ENCODE measurements around the gene EPS8L3. TPM values are rescaled to one million over a fixed set of nuclear protein-coding genes. Genes with fewer than 3 reads are reported as not detected.

Gene EPS8L3
- total RNA-seq, 1 experiment from 2014 or later: 46.6 TPM

GRCh38 chr1:109754738-109755137, 9.0 kb downstream of the EPS8L3 start:
- no peaks in the 10 kb centered on the region for H3K9me3 Mint-ChIP-seq (ENCODE audit: low read depth, unreplicated experiment)
- intact Hi-C loops (cut with micrococcal nuclease; ENCODE audit: unreplicated experiment): no loop called here
- TF ChIP-seq CTCF (IDR thresholded peaks at IDR 0.05; ENCODE audit: unreplicated experiment): no peak
- H3K27me3 Mint-ChIP-seq (ENCODE audit: unreplicated experiment): no peaks in the 10 kb centered on the region
- H3K4me3 Mint-ChIP-seq (ENCODE audit: low read depth, unreplicated experiment): no peak overlapping the region
- H3K4me1 Mint-ChIP-seq (ENCODE audit: low read depth, unreplicated experiment): no peaks in the 10 kb centered on the region
- no TSS peak for BruUV-seq (replicated peaks)
- no peak overlapping the region for H3K27ac Mint-ChIP-seq (ENCODE audit: unreplicated experiment)
- peaks cover 12% of the 10 kb centered on the region for H3K36me3 Mint-ChIP-seq (ENCODE audit: insufficient read depth, unreplicated experiment)
- DNase-seq: no peak
- CTCF ChIA-PET: no interaction called here

DNA sequence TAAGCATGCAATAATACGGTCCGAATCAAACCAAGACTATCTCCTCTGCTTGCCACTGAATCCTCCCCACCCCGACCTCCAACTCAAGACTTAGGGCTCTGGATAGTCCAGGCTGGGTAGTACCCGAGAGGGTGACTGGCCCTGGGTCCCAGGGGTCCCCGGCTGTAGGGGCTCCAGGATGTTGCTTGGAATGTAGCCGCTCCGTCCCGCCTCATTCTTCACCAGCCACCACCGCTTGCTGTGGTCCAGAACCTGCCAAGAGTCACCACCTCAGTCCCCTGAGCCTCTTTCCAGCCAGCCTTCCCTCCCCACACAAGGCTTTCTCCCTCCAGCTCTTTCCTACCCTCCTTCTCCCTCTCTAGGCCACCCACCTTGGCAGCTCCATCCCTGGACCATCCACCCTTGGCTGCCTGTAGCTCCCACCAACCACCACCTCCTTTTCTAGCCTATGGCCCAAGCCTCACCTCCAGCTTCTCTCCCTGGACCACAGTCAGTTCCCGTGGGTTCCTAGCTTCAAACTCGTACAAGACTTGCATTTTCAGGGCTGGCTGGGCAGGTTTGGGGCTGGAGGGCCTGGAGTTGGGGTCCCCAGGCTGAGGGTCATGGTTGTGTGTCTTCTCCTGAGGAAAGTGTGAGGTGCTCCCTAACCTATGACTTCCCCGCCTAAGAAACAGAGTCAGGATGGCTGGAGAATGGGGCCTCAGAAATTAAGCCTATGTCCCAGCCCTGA, 12.0 kb downstream of the EPS8L3 start:
- no TSS peak for BruUV-seq (replicated peaks)
- Mint-ChIP-seq H3K27ac (ENCODE audit: unreplicated experiment) (no peak overlapping the region), H3K27me3 (ENCODE audit: unreplicated experiment) (no peaks in the 10 kb centered on the region), H3K4me1 (ENCODE audit: low read depth, unreplicated experiment) (no peaks in the 10 kb centered on the region), H3K4me3 (ENCODE audit: low read depth, unreplicated experiment) (no peak overlapping the region), H3K9me3 (ENCODE audit: low read depth, unreplicated experiment) (peaks cover 4% of the 10 kb centered on the region), H3K36me3 (ENCODE audit: insufficient read depth, unreplicated experiment) (peaks cover 7% of the 10 kb centered on the region)
- intact Hi-C loops (cut with micrococcal nuclease; ENCODE audit: unreplicated experiment): no loop called here
- CTCF ChIA-PET: no interaction called here
- DNase-seq: no peak
- no peak for TF ChIP-seq CTCF (IDR thresholded peaks at IDR 0.05; ENCODE audit: unreplicated experiment)

DNA sequence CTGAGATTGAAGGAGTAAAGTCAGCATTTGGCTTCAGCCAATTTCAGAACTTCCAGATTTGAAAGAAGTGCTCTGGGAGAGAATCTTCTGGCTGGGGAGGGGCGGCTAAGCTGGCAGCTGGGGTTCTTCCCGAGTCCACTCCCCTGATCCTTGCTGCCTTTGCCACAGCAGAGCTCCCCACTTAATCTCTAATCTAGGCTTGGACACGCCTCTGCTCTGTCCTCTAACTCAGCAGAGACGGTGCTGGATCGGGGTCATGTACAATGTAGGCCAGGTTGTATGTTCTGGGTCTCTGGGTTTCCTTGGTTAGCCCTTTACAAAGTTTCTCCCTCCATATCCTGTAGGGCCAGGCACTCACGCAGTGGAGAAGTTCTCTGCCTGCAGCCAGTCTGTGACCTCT, 12.8 kb downstream of the EPS8L3 start:
- Mint-ChIP-seq H3K27me3 (ENCODE audit: unreplicated experiment) (no peaks in the 10 kb centered on the region), H3K36me3 (ENCODE audit: insufficient read depth, unreplicated experiment) (peaks cover 7% of the 10 kb centered on the region), H3K9me3 (ENCODE audit: low read depth, unreplicated experiment) (peaks cover 4% of the 10 kb centered on the region), H3K27ac (ENCODE audit: unreplicated experiment) (no peak overlapping the region), H3K4me1 (ENCODE audit: low read depth, unreplicated experiment) (no peaks in the 10 kb centered on the region), H3K4me3 (ENCODE audit: low read depth, unreplicated experiment) (no peak overlapping the region)
- DNase-seq: no peak
- BruUV-seq (replicated peaks): no TSS peak
- intact Hi-C loops (cut with micrococcal nuclease; ENCODE audit: unreplicated experiment): no loop called here
- no peak for TF ChIP-seq CTCF (IDR thresholded peaks at IDR 0.05; ENCODE audit: unreplicated experiment)
- CTCF ChIA-PET: no interaction called here

DNA sequence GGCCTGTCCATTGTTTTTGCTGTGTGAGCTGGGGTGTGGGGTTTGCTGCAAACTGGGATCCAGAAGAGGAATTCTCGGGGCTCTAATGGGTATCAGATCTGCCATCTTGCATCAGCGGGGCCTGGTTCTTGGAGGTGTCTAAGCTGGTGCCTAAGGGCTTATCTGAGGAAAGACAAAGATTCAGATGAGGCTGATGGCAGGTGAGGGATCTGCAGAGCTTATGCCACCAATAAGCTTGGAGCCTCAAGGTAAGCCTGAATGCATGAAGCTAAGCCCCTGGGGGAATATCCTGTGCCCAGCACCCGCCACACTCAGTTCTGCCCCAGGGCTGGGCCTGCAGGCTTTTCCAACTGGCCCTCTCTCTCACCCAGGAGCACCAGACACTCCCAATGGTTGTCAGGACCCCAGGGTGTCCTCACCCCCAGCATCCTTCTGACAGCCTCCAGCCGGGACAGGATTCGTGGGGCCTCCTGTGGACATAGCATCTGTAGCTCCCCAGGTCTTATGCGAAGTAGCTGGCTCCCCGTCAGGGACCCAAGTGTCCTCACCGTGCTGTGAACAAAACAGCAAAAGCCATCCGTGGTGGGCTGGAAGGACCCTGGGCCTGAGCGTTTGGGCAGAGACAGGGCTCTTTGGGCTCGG, 13.4 kb downstream of the EPS8L3 start:
- Mint-ChIP-seq H3K4me3 (ENCODE audit: low read depth, unreplicated experiment) (no peak overlapping the region), H3K27me3 (ENCODE audit: unreplicated experiment) (no peaks in the 10 kb centered on the region), H3K4me1 (ENCODE audit: low read depth, unreplicated experiment) (no peaks in the 10 kb centered on the region), H3K9me3 (ENCODE audit: low read depth, unreplicated experiment) (peaks cover 4% of the 10 kb centered on the region), H3K27ac (ENCODE audit: unreplicated experiment) (no peak overlapping the region), H3K36me3 (ENCODE audit: insufficient read depth, unreplicated experiment) (peaks cover 7% of the 10 kb centered on the region)
- DNase-seq: no peak
- no TSS peak for BruUV-seq (replicated peaks)
- CTCF ChIA-PET: no interaction called here
- no peak for TF ChIP-seq CTCF (IDR thresholded peaks at IDR 0.05; ENCODE audit: unreplicated experiment)
- intact Hi-C loops (cut with micrococcal nuclease; ENCODE audit: unreplicated experiment): no loop called here
